HG03520 (cell line): ENCODE measurements around the gene CWF19L2.

Source experiments
- ATAC-seq: cut with Tn5 transposase; IDR thresholded peaks from one replicate; pipeline ENCODE4 v1.9.1; 2021; ENCODE audit warnings: mild to moderate bottlenecking, moderate library complexity; ENCODE audit not compliant: unreplicated experiment

Gene CWF19L2

DNA sequence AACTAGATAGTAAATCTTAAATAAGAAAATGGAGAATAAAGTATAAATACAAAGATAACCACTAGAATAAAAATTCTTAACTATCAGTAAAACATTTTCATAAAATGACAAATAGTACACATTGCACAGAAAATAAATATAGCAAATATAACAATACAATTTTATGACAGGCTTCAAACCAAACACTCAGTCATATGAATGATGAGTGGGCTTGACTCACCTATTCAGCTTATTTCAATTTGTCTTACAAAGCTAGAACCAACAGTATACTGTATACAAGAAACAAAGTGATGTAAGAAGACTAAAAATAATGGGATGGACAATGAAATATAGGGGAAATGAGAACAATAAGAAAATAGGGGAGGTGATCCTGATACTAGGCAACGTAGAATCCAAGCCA is 141.2 kb downstream of the CWF19L2 start:
- ATAC-seq: no peak

DNA sequence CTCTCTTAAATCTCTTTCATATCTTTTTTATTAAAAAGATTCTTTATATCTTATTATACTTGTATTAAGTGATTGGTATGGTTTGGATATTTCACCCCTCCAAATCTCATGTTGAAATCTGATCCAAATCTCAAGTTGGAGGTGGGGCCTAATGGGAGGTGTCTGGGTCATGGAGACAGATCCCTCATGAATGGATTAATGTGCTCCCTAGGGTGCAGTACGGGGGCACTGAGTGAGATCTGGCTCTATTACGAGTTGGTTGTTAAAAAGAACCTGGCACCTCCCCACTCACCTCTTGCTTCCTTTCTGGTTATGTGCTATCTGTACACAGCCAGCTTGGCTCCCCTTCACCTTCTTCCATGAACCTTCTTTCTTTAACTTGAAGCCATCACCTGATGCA is 149.6 kb downstream of the CWF19L2 start:
- ATAC-seq: no peak

DNA sequence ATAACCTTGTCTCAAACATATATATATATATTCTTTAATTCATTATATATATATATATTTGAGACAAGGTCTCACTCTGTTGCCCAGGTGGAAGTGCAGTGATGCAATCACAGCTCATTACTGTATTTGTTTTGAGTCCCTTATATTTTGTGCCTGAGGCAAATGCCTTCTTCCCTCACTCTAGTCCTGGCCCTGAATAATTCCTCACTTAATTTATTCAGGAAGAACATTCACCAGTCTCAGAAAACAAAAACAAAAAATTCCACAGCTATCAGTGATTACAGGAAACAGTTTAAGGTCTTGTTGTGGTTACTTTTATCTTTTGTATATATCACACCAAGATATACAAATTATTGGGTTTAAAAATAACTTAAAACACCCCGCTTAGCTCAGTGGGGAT is 155.7 kb downstream of the CWF19L2 start:
- no peak for ATAC-seq

DNA sequence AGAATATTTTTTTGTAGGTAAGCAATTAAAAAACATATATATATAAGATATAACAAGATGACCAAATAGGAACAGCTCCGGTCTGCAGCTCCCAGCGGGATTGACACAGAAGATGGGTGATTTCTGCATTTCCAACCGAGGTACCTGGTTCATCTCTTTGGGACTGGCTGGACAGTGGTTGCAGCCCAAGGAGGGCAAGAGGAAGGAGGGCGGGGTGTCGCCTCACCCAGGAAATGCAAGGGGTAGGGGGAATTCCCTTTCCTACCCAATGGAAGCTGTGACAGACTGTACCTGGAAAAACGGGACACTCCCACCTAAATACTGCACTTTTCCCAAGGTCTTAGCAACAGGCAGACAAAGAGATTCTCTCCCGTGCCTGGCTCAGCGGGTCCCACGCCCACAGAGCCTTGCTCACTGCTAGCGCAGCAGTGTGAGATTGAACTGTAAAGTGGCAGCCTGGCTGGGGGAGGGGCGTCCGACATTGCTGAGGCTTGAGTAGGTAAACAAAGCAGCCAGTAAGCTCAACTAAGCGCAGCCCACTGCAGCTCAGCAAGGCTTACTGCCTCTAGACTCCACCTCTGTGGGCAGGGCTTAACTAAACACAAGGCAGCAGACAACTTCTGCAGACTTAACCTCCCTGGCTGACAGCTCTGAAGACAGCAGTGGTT is 163.8 kb downstream of the CWF19L2 start:
- no peak for ATAC-seq

DNA sequence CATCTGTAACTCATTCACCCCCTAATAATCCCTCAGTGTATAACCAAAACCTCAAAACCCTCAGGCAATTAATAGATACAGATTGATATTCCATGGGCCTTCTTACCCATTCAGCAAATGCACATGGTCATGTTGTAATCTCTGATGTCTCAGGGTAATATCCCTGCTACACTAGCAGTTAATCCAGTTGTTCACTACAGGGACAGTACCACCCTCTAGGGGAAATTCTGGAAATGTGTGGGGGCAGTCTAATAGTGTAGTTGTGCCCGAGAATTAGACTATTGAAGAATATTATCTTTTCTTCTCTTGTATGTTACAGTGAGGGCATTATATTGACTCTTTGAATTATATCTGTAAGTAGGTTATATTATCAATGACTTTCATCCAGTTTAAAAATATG is 175.4 kb downstream of the CWF19L2 start:
- ATAC-seq: no peak
